Measurements from ENCODE around the gene DDAH1. TPM values are rescaled to one million over a fixed set of nuclear protein-coding genes. Genes with fewer than 3 reads are reported as not detected.

DDAH1 gene
- total and polyA plus RNA-seq, 2 experiments from 2014 or later: 29.4 to 41.7 TPM

DNA sequence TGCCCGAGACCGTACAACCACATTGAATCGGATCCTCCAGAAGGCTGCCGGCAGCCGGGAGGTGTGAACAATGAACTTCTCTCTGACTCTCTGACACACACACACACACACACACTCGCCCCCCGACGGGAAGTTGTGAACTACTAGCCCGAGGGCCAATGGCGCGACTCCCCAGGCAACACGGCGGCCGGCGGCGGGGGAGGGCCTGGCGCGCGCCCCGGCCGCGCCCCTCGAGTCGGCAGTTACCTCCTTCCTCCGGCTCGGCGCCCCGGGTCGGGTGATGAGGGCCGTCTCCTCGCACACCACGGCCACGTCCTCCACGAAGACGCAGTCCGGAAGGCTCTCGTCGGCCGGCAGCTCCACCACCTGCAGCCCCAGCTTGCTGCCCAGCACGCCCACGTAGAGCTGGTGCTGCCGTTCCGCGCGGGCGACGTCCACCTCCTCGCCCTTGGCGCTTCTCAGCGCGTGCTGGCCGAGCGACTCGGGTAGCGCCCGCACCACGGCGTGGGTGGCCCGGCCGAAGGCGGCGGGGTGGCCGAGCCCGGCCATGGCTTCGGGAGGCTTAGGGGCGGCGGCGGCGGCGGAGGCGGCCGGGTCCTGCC is 361 bp downstream of the DDAH1 start:
- no peak overlapping the region for H3K27ac ChIP-seq (ENCODE audit: low read depth)

More for the DNA sequence above, 361 bp downstream of the DDAH1 start:
- Mint-ChIP-seq H3K9me3 (no peaks in the 10 kb centered on the region), H3K36me3 (ENCODE audit: low read depth) (no peaks in the 10 kb centered on the region), H3K4me3 (peak overlapping the region; percentile 77), H3K4me1 (peaks cover 34% of the 10 kb centered on the region), H3K27ac (no peak overlapping the region), H3K27me3 (ENCODE audit: insufficient read depth, low read depth, poor library complexity) (peaks cover 25% of the 10 kb centered on the region)
- Histone ChIP-seq H3K9me2 (ENCODE audit: insufficient read depth) (no peaks in the 10 kb centered on the region; the same call in 1 of the 2 replicates), H3K4me3 (peak overlapping the region; percentile 75), H3F3A (replicated peaks; ENCODE audit: low read depth) (peaks cover 7% of the 10 kb centered on the region; the same call in 1 of the 2 replicates), H3K4me2 (peak overlapping the region; percentile 95), H3K27me3 (ENCODE audit: insufficient read depth) (peaks cover 41% of the 10 kb centered on the region), H3K4me1 (ENCODE audit: insufficient read depth) (peaks cover 19% of the 10 kb centered on the region), H3K79me2 (replicated peaks; ENCODE audit: insufficient read depth) (peaks cover 34% of the 10 kb centered on the region), H2AFZ (peak overlapping the region; percentile 92), H4K20me1 (replicated peaks; ENCODE audit: insufficient read depth) (0 out of 2 replicates have a peak, but pooled peaks cover 6% of the 10 kb centered on the region), H3K36me3 (ENCODE audit: insufficient read depth) (no peaks in the 10 kb centered on the region)
- ATAC-seq (peak; percentile 72), DNase-seq (ENCODE audit: low spot score) (peak; percentile 83)
- TF ChIP-seq CREB1 (CRISPR knock-in tag; IDR thresholded peaks at IDR 0.05; ENCODE audit: low read depth): peak; percentile 26; the same call in 1 of the 2 replicates
- TF ChIP-seq, protein P1, sequence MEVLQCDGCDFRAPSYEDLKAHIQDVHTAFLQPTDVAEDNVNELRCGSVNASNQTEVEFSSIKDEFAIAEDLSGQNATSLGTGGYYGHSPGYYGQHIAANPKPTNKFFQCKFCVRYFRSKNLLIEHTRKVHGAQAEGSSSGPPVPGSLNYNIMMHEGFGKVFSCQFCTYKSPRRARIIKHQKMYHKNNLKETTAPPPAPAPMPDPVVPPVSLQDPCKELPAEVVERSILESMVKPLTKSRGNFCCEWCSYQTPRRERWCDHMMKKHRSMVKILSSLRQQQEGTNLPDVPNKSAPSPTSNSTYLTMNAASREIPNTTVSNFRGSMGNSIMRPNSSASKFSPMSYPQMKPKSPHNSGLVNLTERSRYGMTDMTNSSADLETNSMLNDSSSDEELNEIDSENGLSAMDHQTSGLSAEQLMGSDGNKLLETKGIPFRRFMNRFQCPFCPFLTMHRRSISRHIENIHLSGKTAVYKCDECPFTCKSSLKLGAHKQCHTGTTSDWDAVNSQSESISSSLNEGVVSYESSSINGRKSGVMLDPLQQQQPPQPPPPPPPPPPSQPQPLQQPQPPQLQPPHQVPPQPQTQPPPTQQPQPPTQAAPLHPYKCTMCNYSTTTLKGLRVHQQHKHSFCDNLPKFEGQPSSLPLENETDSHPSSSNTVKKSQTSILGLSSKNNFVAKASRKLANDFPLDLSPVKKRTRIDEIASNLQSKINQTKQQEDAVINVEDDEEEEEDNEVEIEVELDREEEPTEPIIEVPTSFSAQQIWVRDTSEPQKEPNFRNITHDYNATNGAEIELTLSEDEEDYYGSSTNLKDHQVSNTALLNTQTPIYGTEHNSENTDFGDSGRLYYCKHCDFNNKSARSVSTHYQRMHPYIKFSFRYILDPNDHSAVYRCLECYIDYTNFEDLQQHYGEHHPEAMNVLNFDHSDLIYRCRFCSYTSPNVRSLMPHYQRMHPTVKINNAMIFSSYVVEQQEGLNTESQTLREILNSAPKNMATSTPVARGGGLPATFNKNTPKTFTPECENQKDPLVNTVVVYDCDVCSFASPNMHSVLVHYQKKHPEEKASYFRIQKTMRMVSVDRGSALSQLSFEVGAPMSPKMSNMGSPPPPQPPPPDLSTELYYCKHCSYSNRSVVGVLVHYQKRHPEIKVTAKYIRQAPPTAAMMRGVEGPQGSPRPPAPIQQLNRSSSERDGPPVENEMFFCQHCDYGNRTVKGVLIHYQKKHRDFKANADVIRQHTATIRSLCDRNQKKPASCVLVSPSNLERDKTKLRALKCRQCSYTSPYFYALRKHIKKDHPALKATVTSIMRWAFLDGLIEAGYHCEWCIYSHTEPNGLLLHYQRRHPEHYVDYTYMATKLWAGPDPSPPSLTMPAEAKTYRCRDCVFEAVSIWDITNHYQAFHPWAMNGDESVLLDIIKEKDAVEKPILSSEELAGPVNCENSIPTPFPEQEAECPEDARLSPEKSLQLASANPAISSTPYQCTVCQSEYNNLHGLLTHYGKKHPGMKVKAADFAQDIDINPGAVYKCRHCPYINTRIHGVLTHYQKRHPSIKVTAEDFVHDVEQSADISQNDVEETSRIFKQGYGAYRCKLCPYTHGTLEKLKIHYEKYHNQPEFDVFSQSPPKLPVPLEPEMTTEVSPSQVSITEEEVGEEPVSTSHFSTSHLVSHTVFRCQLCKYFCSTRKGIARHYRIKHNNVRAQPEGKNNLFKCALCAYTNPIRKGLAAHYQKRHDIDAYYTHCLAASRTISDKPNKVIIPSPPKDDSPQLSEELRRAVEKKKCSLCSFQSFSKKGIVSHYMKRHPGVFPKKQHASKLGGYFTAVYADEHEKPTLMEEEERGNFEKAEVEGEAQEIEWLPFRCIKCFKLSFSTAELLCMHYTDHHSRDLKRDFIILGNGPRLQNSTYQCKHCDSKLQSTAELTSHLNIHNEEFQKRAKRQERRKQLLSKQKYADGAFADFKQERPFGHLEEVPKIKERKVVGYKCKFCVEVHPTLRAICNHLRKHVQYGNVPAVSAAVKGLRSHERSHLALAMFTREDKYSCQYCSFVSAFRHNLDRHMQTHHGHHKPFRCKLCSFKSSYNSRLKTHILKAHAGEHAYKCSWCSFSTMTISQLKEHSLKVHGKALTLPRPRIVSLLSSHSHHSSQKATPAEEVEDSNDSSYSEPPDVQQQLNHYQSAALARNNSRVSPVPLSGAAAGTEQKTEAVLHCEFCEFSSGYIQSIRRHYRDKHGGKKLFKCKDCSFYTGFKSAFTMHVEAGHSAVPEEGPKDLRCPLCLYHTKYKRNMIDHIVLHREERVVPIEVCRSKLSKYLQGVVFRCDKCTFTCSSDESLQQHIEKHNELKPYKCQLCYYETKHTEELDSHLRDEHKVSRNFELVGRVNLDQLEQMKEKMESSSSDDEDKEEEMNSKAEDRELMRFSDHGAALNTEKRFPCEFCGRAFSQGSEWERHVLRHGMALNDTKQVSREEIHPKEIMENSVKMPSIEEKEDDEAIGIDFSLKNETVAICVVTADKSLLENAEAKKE (CRISPR knock-in tag; IDR thresholded peaks at IDR 0.05): no peak

Measured in GM23338 (cell line).